Peyer's patch (tissue), 4 donors: ENCODE measurements around the gene CHN2.

Experiments
- CTCF ChIP-seq, 6 experiments: fragments of 450-650 bp in 4 of 6; fragments of 200-600 bp in 2 of 6; sonication (generic) in 1 of 6; IDR thresholded peaks; one replicate each; pipeline ENCODE4 v1.5.1; 2017 to 2019; ENCODE audit warnings: antibody characterized with exemption in 6 of 6, mild to moderate bottlenecking in 3 of 6, moderate library complexity in 1 of 6
- POLR2A ChIP-seq, 2 donors: fragments of 450-650 bp; IDR thresholded peaks; one replicate each; pipeline ENCODE4 v1.5.1; 2017; ENCODE audit warnings: antibody characterized with exemption in 2 of 2, mild to moderate bottlenecking in 2 of 2, moderate library complexity in 2 of 2

DNA sequence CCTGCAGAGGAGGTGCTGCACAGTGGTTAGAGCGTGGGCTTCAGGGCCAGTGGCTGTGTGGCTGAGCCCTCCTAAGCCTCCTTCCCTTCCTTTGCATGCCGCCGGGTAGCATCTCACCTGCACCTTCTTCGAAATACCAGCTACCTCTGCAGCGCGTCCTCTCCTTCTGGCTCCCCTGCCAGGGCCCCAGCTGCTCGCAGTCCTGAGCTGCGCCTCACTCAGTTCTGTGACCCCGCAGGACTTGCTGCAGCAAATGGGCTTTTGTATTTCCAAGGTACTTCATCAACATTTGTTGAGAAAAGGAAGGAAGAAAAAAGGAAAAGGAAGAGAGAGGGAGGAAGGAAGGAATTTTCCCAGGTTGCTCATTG, 222.3 kb downstream of the CHN2 start:
- no peak for TF ChIP-seq POLR2A (IDR thresholded peaks at IDR 0.05)
- no peak for TF ChIP-seq CTCF (IDR thresholded peaks at IDR 0.05)
